HUES48 (cell line): ENCODE measurements around the gene SMIM9.

Source experiments
- H3K27ac ChIP-seq: one replicate; pipeline ENCODE4 v1.7.0; 2013; ENCODE audit warnings: low read depth, low read length, inconsistent platforms
- H3K27me3 ChIP-seq: 2 replicates; pipeline ENCODE4 v1.6.1; 2013; ENCODE audit warnings: mild to moderate bottlenecking, low read length; ENCODE audit not compliant: control insufficient read depth, insufficient read depth
- H3K36me3 ChIP-seq: 2 replicates; pipeline ENCODE4 v1.6.1; 2013; ENCODE audit warnings: low read length; ENCODE audit not compliant: control insufficient read depth, insufficient read depth
- H3K4me1 ChIP-seq: 2 replicates; pipeline ENCODE4 v1.6.1; 2013; ENCODE audit warnings: mild to moderate bottlenecking, low read length; ENCODE audit not compliant: control insufficient read depth, insufficient read depth
- H3K4me3 ChIP-seq: 2 replicates; pipeline ENCODE4 v1.5.1; 2013; ENCODE audit warnings: mild to moderate bottlenecking, low read depth, low read length
- H3K9ac ChIP-seq: 2 replicates; pipeline ENCODE4 v1.6.1; 2013; ENCODE audit warnings: mild to moderate bottlenecking, low read depth, low read length, moderate library complexity
- H3K9me3 ChIP-seq: 2 replicates; pipeline ENCODE4 v1.6.1; 2013; ENCODE audit warnings: low read length; ENCODE audit not compliant: control insufficient read depth, insufficient read depth

The SMIM9 gene

GRCh38 chrX:154815274-154815818 is 19.1 kb downstream of the SMIM9 start:
- Histone ChIP-seq H3K4me3 (no peak overlapping the region), H3K36me3 (no peaks in the 10 kb centered on the region), H3K9ac (no peak overlapping the region), H3K9me3 (peaks cover 37% of the 10 kb centered on the region), H3K27me3 (no peaks in the 10 kb centered on the region), H3K27ac (no peak overlapping the region), H3K4me1 (peaks cover 10% of the 10 kb centered on the region; the same call in 1 of the 2 replicates)

- H3K4me3 ChIP-seq, result no peak overlapping the region
- peaks cover 25% of the 10 kb centered on the region for H3K9me3 ChIP-seq
- H3K4me1 ChIP-seq, result 0 out of 2 replicates have a peak, but pooled peaks cover 7% of the 10 kb centered on the region
- H3K36me3 ChIP-seq, result no peaks in the 10 kb centered on the region
- H3K27me3 ChIP-seq, result no peaks in the 10 kb centered on the region
- no peak overlapping the region for H3K9ac ChIP-seq
- H3K27ac ChIP-seq, result no peak overlapping the region
Measured at GRCh38 chrX:154813801-154814200, 20.7 kb downstream of the SMIM9 start.

DNA sequence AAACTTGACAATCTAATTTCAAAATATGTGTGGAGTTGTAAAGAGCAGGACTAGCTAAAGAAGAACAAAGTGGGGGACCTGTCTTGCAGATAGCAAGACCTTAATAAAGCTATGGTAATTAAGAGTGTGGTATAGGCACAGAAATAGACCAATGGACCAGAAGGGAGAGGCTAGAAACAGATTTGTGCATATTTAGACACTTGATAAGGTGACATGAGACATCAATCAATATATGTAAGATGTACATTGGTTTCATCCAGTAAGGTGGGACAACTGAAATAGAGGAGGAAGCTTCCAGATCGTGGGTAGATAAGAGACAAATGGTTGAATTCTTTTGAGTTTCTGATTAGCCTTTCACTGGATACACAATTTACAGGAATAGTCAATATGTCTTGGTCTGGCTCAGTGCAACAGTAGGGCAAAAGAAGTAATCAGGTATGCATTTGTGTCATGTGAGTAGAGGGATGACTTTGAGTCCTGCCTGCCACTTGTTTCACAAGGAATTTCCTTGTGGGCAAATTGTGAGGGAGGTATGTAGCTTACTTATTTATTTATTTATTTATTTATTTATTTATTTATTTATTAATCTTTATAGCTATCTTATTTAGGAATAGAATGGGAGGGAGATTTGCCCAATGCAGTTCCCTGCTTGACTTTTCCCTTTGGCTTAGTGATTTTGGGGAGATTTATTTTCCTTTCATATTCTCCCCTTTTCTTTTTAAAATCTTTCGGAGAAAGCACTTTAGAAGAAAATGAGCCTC is 21.9 kb downstream of the SMIM9 start:
- Histone ChIP-seq H3K9ac (no peak overlapping the region), H3K4me3 (no peak overlapping the region), H3K9me3 (peaks cover 26% of the 10 kb centered on the region), H3K27ac (no peak overlapping the region), H3K4me1 (0 out of 2 replicates have a peak, but pooled peaks cover 7% of the 10 kb centered on the region), H3K27me3 (no peaks in the 10 kb centered on the region), H3K36me3 (no peaks in the 10 kb centered on the region)

DNA sequence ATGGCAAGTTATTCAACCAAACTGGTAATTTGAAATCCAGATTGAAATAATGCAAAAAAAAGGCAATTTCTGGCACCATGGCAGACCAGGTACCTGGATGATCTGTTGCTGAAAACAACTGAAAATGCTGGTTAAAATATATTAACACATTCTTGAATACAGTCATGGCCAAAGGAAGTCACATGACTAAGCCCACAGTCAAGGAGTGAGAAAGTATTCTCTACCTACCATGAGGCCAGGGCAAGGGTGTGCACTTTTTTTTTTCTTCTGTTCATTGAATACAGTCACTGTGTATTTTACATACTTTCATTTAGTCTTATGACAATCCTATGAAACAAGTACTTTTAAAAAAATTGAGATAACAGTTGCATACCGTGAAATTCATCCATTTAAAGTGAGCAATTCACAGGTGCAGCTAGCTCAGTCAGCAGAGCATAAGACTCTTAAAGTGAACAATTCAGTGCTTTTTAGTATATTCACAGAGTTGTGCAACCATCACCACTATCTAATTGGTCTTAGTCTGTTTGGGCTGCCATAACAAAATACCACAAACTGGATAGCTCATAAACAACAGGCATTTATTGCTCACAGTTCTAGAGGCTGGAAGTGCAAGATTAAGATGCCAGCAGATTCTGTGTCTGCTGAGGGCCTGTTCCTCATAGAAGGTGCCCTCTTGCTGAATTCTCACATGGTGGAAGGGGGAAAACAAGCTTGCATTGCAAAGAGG is 24.4 kb downstream of the SMIM9 start:
- Histone ChIP-seq H3K27me3 (peaks cover 6% of the 10 kb centered on the region; the same call in 1 of the 2 replicates), H3K9me3 (peaks cover 25% of the 10 kb centered on the region), H3K27ac (no peak overlapping the region), H3K4me1 (0 out of 2 replicates have a peak, but pooled peaks cover 7% of the 10 kb centered on the region), H3K4me3 (no peak overlapping the region), H3K9ac (no peak overlapping the region), H3K36me3 (no peaks in the 10 kb centered on the region)

DNA sequence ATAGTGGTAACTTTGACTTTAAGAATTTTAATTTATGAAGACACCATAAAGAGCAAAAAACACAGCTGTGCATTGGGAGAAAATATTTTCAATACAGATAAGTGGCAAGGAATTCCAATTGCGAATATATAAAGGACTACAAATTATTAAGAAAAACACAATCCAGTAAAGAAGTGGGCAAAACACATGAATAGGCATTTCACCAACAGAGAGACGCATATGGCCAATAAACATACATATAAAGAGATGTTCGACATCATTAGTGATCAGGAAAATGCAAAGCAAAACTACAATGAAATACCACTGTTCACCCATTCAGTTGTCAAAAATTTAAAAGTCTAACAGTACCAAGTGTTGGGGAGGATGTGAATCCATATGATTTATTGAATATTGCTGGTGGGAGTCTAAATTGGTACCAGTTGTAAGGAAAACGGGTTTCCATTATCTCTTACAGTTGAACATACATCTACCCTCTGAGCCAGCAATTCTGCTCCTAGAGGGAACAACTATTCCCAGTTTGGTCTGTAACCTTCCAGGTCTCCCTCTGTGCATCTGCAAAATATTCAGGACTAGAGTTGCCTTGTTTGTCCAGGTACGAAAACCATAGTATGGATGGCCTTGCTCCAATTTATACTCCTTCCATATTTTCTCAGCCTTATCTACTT is 27.5 kb downstream of the SMIM9 start:
- no peak overlapping the region for H3K4me3 ChIP-seq
- no peaks in the 10 kb centered on the region for H3K4me1 ChIP-seq
- peaks cover 36% of the 10 kb centered on the region for H3K9me3 ChIP-seq
- H3K27me3 ChIP-seq, result peaks cover 29% of the 10 kb centered on the region
- no peak overlapping the region for H3K9ac ChIP-seq
- H3K27ac ChIP-seq, result no peak overlapping the region
- H3K36me3 ChIP-seq, result no peaks in the 10 kb centered on the region

GRCh38 chrX:154805696-154806091 is 28.8 kb downstream of the SMIM9 start:
- H3K27me3 ChIP-seq, result peaks cover 37% of the 10 kb centered on the region
- H3K9me3 ChIP-seq, result peaks cover 41% of the 10 kb centered on the region
- H3K4me1 ChIP-seq, result no peaks in the 10 kb centered on the region
- H3K4me3 ChIP-seq, result peak overlapping the region; percentile 71
- no peaks in the 10 kb centered on the region for H3K36me3 ChIP-seq
- peak overlapping the region; percentile 9 for H3K27ac ChIP-seq
- peak overlapping the region; percentile 28; the same call in 1 of the 2 replicates for H3K9ac ChIP-seq

DNA sequence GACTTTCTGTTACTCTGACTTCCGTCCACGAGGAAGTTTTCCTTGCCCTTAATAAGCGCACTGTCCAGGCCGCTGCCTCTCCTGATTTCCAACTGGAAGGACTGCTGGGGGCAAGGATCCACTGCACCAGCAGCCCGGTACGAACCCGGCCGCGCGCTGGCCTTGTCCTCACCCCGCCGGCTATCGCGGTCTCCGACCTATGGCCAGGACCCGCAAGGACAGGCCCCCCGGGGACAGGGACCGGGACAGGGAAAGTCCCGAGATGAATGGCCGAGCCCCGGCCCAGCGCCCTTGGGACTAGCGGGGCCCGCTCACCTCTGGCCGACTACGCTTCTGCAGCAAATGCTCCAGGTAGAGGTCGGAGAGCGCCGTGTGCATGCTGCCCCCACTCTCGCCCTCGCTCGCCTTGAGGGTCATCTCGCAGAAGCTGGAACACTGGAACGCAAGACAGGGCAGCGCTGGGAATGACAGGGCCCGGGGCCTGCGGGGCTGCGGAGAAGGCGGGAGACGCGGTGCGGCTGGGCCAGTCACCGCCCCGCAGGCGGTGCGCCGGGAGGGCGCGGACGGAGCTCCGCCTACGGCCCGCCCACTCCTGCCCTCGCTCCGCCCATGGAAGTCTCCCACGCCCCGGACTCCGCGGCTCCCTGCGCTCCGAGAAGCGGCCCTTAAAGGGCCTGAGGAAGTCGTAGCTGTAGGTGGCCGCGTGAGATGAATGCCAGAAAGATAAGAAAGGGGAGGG is 29.3 kb downstream of the SMIM9 start, which contains the start of gene MPP1:
TSS of gene MPP1 (minus strand) at position 529 of the 739 bp plus-strand sequence. CDS start at position 417, 112 bp downstream.
- H3K9me3 ChIP-seq, result peaks cover 45% of the 10 kb centered on the region
- H3K27ac ChIP-seq, result peak within 1 kb of the TSS; percentile 9
- peak within 1 kb of the TSS; percentile 71 for H3K4me3 ChIP-seq
- peak within 1 kb of the TSS; percentile 28; the same call in 1 of the 2 replicates for H3K9ac ChIP-seq
- H3K4me1 ChIP-seq, result peaks cover 3% of the 10 kb centered on the region
- no peaks in the 10 kb centered on the region for H3K36me3 ChIP-seq
- peaks cover 42% of the 10 kb centered on the region for H3K27me3 ChIP-seq

DNA sequence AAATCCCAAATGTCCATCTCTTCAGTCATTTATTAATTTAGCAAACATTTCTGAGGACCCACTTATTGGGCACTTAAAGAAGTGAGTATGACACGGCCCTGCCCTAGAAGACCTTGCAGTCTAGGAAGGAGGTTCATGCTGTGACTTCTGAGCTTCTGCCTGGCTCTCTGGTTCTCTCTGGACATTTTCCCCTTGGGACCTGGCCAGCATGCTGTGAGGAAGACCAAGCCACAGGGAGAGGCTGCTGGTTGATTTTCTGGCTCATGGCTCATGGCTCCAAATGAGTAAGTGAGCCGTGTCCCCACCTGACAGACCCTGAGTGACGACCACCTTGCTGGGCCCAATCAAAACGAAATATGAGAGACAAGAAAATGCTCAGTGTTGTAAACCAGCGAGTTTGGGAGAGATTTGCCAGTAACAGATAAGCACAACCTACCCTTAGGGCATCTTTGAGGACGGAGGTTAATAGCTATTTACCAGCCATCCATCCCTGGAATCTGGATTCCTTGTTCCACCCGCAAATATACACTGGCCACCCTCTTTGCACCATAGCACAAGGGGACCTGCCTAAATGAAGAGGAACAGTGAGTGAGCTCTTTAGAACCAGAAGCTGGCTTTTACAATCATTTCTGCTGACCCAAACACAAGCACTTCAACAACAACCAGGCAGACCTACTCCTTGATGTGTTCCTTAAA is 30.1 kb downstream of the SMIM9 start:
- Histone ChIP-seq H3K27ac (no peak overlapping the region), H3K9me3 (peaks cover 46% of the 10 kb centered on the region), H3K4me1 (peaks cover 6% of the 10 kb centered on the region), H3K9ac (no peak overlapping the region), H3K27me3 (peaks cover 43% of the 10 kb centered on the region), H3K4me3 (peak overlapping the region; percentile 71), H3K36me3 (no peaks in the 10 kb centered on the region)

DNA sequence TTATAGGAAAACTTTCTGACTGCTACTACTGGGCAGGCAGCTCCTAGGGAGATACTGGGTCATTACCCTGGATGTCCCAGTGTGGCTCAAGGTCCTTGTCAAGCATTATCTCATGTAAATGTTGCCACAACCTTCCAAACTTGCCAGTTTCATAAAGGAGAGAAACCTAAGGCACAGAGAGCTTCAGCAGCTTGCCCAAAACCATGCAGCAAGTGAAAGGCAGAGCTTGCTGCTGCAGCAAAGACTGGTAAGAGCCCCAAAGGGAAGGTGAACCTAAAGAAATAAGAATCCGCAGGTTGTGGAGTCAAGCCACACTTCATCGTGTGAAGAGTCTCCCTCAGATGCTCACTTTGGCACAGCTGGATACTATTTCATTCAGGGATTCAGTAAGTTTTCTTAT is 31.5 kb downstream of the SMIM9 start:
- no peak overlapping the region for H3K9ac ChIP-seq
- no peak overlapping the region for H3K4me3 ChIP-seq
- H3K4me1 ChIP-seq, result peaks cover 6% of the 10 kb centered on the region
- peaks cover 45% of the 10 kb centered on the region for H3K27me3 ChIP-seq
- H3K9me3 ChIP-seq, result peaks cover 47% of the 10 kb centered on the region
- H3K27ac ChIP-seq, result no peak overlapping the region
- no peaks in the 10 kb centered on the region for H3K36me3 ChIP-seq
